GM10266 (cell line): ENCODE results near the gene LCOR.
"Not testable (repeated sequence)": the region's sequence is repeated elsewhere in the genome, so short reads cannot be mapped to it uniquely, and the experiment has no call there.

Experiments used
- DNase-seq: peaks from one replicate; pipeline ENCODE4 v3.0.0; 2012; ENCODE audit errors: extremely low spot score
- TF ChIP-seq, protein P1 (sequence below): IDR thresholded peaks from 2 replicates; pipeline ENCODE4 v1.5.1; 2012; ENCODE audit warnings: mild to moderate bottlenecking, low read depth; ENCODE audit not compliant: control insufficient read depth, insufficient read depth; ENCODE audit errors: missing control alignments

Gene LCOR

GRCh38 chr10:97028126-97028831 lies 196.2 kb downstream of the LCOR start:
- no peak for DNase-seq
- TF ChIP-seq, protein P1, sequence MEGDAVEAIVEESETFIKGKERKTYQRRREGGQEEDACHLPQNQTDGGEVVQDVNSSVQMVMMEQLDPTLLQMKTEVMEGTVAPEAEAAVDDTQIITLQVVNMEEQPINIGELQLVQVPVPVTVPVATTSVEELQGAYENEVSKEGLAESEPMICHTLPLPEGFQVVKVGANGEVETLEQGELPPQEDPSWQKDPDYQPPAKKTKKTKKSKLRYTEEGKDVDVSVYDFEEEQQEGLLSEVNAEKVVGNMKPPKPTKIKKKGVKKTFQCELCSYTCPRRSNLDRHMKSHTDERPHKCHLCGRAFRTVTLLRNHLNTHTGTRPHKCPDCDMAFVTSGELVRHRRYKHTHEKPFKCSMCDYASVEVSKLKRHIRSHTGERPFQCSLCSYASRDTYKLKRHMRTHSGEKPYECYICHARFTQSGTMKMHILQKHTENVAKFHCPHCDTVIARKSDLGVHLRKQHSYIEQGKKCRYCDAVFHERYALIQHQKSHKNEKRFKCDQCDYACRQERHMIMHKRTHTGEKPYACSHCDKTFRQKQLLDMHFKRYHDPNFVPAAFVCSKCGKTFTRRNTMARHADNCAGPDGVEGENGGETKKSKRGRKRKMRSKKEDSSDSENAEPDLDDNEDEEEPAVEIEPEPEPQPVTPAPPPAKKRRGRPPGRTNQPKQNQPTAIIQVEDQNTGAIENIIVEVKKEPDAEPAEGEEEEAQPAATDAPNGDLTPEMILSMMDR = no peak

- DNase-seq = no peak
- TF ChIP-seq, protein P1 = no peak
Measured at GRCh38 chr10:97028832-97029178, 196.7 kb downstream of the LCOR start.

- no peak for DNase-seq
- TF ChIP-seq, protein P1 = no peak
Measured at GRCh38 chr10:97029271-97029670, 197.2 kb downstream of the LCOR start.

GRCh38 chr10:97030894-97031293 lies 198.8 kb downstream of the LCOR start:
- DNase-seq = no peak
- TF ChIP-seq, protein P1 = no peak

- TF ChIP-seq, protein P1 = no peak
- no peak for DNase-seq
Measured at GRCh38 chr10:97031459-97031858, 199.4 kb downstream of the LCOR start.

- no peak for DNase-seq
- TF ChIP-seq, protein P1 = no peak
Measured at GRCh38 chr10:97032624-97033023, 200.5 kb downstream of the LCOR start.

DNA sequence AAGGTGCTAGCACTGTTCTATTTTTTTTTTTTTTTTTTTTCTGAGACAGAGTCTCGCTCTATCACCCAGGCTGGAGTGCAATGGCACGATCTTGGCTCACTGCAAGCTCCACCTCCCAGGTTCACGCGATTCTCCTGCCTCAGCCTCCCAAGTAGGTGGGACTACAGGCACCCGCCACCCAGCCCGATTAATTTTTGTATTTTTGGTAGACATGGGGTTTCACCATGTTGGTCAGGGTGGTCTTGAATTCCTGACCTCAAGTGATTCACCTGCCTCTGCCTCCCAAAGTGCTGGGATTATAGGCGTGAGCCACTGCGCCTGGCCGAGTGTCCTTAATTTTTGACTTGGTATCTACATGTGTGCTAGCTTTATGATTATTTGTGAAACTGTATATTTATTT lies 201.7 kb downstream of the LCOR start:
- DNase-seq = not testable (repeated sequence)

- TF ChIP-seq, protein P1 = no peak
- DNase-seq = no peak
Measured at GRCh38 chr10:97034301-97034700, 202.2 kb downstream of the LCOR start.
